ENCODE data around the gene PTPRD.

PTPRD gene

DNA sequence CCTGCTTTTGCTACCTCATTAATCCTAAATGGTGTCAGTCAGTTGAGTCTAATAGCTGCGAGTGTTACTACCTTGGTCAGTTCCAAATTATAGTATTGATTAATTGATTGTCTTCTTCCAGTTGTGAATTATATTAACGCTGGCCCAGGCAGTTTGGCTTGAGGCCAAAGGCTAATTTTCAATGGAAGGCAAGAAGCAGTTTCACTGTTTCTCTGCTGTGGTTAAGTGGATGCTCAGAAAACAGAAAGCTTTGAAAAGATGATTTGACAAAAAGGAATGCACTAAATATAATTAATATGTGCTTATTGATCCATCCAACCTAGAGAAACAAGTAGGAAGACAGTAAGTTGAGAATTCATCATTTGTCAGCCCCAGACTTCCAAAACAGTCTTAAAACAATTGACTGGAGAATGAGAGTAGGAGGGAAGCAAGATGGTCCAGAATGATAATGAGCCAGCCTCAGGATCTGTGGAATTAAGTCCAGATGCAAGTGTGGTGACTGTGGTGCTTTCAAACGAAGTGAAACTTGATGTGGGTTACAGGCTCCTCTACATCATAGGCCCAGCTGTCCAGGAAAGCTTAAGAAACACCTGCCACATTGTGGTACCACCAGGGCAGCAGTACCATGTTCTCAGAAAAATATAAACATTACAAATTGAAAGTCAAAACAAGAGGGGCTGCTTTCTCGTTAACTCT, 1442.2 kb downstream of the PTPRD start:
- Histone ChIP-seq H3K4me1 (ENCODE audit: insufficient read depth, insufficient read length) (no peaks in the 10 kb centered on the region), H3K36me3 (ENCODE audit: insufficient read depth, insufficient read length, low read length) (no peaks in the 10 kb centered on the region), H3K9me3 (ENCODE audit: insufficient read depth, low read length) (no peaks in the 10 kb centered on the region), H3K9ac (ENCODE audit: insufficient read length, low read depth) (no peak overlapping the region), H3K27me3 (ENCODE audit: insufficient read depth, insufficient read length) (no peaks in the 10 kb centered on the region), H3K4me3 (ENCODE audit: insufficient read length, low read depth) (no peak overlapping the region)
- TF ChIP-seq ZNF274 (IDR thresholded peaks at IDR 0.05; ENCODE audit: low read depth, low read length) (no peak), YY1 (IDR thresholded peaks at IDR 0.05; ENCODE audit: insufficient read depth, insufficient read length) (no peak), SUZ12 (IDR thresholded peaks at IDR 0.05; ENCODE audit: extremely low read depth, insufficient read depth, insufficient read length) (no peak)
- DNase-seq (ENCODE audit: low read depth, low spot score) = no peak

DNA sequence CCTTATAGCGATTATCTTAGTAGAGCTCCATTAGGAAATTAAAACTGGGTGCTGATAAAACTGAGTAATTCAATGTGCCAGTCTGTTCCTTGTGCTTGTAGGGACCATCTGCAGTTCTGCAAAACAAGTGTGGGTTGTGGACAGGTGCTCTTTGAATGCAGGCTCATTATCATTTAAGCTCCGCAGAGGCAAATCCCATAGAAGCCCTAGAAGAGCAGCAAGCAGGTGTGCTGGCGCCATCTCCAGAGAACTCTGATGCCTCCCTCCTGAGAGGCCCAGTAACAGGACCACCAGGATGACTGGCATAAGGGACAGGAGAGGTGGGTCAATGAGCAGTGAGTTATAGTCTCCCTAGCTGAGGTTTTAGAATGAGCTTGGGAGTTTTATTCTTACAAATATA, 1470.8 kb downstream of the PTPRD start:
- H3K9ac ChIP-seq (ENCODE audit: insufficient read length, low read depth) = no peak overlapping the region
- DNase-seq (ENCODE audit: low read depth, low spot score) = no peak

DNA sequence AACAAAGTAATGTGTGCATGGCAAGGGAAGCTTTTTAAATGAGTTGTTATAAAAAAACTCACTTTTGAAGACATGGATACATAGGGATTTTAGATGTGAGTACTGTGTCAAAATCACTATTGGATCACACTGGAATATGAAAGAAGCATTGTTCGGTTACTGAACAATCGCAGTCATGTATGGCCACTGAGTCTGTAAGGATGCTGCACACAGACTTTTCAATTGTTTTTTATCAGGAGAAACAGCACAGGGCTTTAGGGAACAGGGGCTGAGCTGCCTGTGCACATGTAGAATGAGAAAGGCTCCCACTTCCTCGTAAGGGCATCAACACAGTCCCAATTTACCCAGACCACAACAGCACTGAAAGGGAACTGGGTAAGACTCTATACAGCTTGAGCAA, 1479.3 kb downstream of the PTPRD start:
- Histone ChIP-seq H3K36me3 (ENCODE audit: insufficient read depth, insufficient read length, low read length) (no peaks in the 10 kb centered on the region), H3K9me3 (ENCODE audit: insufficient read depth, low read length) (no peaks in the 10 kb centered on the region), H3K27me3 (ENCODE audit: insufficient read depth, insufficient read length) (no peaks in the 10 kb centered on the region), H3K4me3 (ENCODE audit: insufficient read length, low read depth) (no peak overlapping the region), H3K9ac (ENCODE audit: insufficient read length, low read depth) (no peak overlapping the region), H3K4me1 (ENCODE audit: insufficient read depth, insufficient read length) (no peaks in the 10 kb centered on the region)
- DNase-seq (ENCODE audit: low read depth, low spot score) = no peak
- no peak for TF ChIP-seq SUZ12 (IDR thresholded peaks at IDR 0.05; ENCODE audit: extremely low read depth, insufficient read depth, insufficient read length)
- no peak for TF ChIP-seq ZNF274 (IDR thresholded peaks at IDR 0.05; ENCODE audit: low read depth, low read length)
- no peak for TF ChIP-seq YY1 (IDR thresholded peaks at IDR 0.05; ENCODE audit: insufficient read depth, insufficient read length)

More for the DNA sequence above, 1470.8 kb downstream of the PTPRD start:
- no peaks in the 10 kb centered on the region for H3K27me3 ChIP-seq (ENCODE audit: insufficient read depth, insufficient read length)
- H3K36me3 ChIP-seq (ENCODE audit: insufficient read depth, insufficient read length, low read length) = no peaks in the 10 kb centered on the region
- no peak overlapping the region for H3K4me3 ChIP-seq (ENCODE audit: insufficient read length, low read depth)
- TF ChIP-seq ZNF274 (IDR thresholded peaks at IDR 0.05; ENCODE audit: low read depth, low read length) (no peak), SUZ12 (IDR thresholded peaks at IDR 0.05; ENCODE audit: extremely low read depth, insufficient read depth, insufficient read length) (no peak), YY1 (IDR thresholded peaks at IDR 0.05; ENCODE audit: insufficient read depth, insufficient read length) (no peak)
- H3K9me3 ChIP-seq (ENCODE audit: insufficient read depth, low read length) = no peaks in the 10 kb centered on the region
- no peaks in the 10 kb centered on the region for H3K4me1 ChIP-seq (ENCODE audit: insufficient read depth, insufficient read length)

DNA sequence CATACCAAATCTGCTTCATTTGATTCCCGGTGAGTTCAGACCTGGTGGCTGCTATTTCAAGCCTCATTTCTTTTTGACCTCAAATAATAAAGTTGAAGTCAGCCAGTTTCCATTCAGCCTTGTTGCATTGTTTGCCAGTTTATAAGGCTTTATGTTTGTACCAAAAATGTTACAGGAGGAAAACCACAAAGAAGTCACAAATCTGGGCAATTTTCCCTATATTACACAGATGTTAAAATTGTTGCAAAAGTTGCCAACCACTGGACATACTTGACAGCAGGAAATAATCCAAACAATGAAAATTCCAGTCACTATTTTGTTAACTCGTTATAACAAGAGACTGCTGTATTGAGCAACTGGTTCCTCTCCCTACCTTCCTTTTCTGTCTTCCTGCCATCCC, 1488.2 kb downstream of the PTPRD start:
- H3K4me1 ChIP-seq (ENCODE audit: insufficient read depth, insufficient read length) = no peaks in the 10 kb centered on the region
- H3K9ac ChIP-seq (ENCODE audit: insufficient read length, low read depth) = no peak overlapping the region
- H3K27me3 ChIP-seq (ENCODE audit: insufficient read depth, insufficient read length) = no peaks in the 10 kb centered on the region
- no peaks in the 10 kb centered on the region for H3K9me3 ChIP-seq (ENCODE audit: insufficient read depth, low read length)
- H3K36me3 ChIP-seq (ENCODE audit: insufficient read depth, insufficient read length, low read length) = no peaks in the 10 kb centered on the region
- TF ChIP-seq ZNF274 (IDR thresholded peaks at IDR 0.05; ENCODE audit: low read depth, low read length) = no peak
- no peak for TF ChIP-seq SUZ12 (IDR thresholded peaks at IDR 0.05; ENCODE audit: extremely low read depth, insufficient read depth, insufficient read length)
- no peak for TF ChIP-seq YY1 (IDR thresholded peaks at IDR 0.05; ENCODE audit: insufficient read depth, insufficient read length)
- DNase-seq (ENCODE audit: low read depth, low spot score) = no peak
- H3K4me3 ChIP-seq (ENCODE audit: insufficient read length, low read depth) = no peak overlapping the region

DNA sequence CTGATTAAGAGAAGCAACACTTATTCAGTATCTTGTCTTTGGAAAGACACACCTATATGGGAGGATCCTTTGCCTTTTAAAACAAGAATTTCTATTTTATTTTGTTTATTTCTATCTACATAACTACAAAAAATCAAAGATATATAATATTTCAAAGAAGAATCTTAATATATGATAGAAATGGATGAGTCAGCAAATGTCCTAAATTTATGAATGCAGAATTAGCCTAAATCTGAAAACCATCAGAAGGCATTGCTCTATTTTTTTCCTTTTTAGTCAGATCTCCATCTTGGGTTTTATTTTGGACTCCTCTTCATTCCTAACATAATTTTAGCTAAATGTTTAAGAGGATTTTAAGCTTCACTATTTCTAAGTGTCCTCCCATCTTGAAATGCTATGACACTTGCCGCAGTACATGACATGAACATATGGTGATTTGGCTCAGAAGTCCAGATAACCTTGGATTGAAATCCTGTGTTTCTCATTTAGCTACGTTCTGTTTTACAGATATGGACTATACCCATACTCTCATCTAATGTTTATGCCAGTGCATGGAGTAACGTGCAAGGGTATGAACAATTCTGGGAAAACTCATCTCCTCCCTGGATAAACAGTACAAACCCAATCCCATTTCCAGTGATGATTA, 1490.4 kb downstream of the PTPRD start:
- no peak for TF ChIP-seq YY1 (IDR thresholded peaks at IDR 0.05; ENCODE audit: insufficient read depth, insufficient read length)
- no peak for TF ChIP-seq SUZ12 (IDR thresholded peaks at IDR 0.05; ENCODE audit: extremely low read depth, insufficient read depth, insufficient read length)
- TF ChIP-seq ZNF274 (IDR thresholded peaks at IDR 0.05; ENCODE audit: low read depth, low read length) = no peak
- Histone ChIP-seq H3K4me3 (ENCODE audit: insufficient read length, low read depth) (no peak overlapping the region), H3K9me3 (ENCODE audit: insufficient read depth, low read length) (no peaks in the 10 kb centered on the region), H3K27me3 (ENCODE audit: insufficient read depth, insufficient read length) (no peaks in the 10 kb centered on the region), H3K4me1 (ENCODE audit: insufficient read depth, insufficient read length) (no peaks in the 10 kb centered on the region), H3K36me3 (ENCODE audit: insufficient read depth, insufficient read length, low read length) (no peaks in the 10 kb centered on the region), H3K9ac (ENCODE audit: insufficient read length, low read depth) (no peak overlapping the region)
- no peak for DNase-seq (ENCODE audit: low read depth, low spot score)

GRCh38 chr9:9117866-9118265, 1494.9 kb downstream of the PTPRD start:
- H3K9ac ChIP-seq (ENCODE audit: insufficient read length, low read depth) = no peak overlapping the region

GRCh38 chr9:9112001-9112720, 1500.6 kb downstream of the PTPRD start:
- no peaks in the 10 kb centered on the region for H3K9me3 ChIP-seq (ENCODE audit: insufficient read depth, low read length)
- DNase-seq (ENCODE audit: low read depth, low spot score) = no peak
- H3K4me1 ChIP-seq (ENCODE audit: insufficient read depth, insufficient read length) = peaks cover 2% of the 10 kb centered on the region
- H3K36me3 ChIP-seq (ENCODE audit: insufficient read depth, insufficient read length, low read length) = no peaks in the 10 kb centered on the region
- H3K9ac ChIP-seq (ENCODE audit: insufficient read length, low read depth) = no peak overlapping the region
- TF ChIP-seq SUZ12 (IDR thresholded peaks at IDR 0.05; ENCODE audit: extremely low read depth, insufficient read depth, insufficient read length) (no peak), YY1 (IDR thresholded peaks at IDR 0.05; ENCODE audit: insufficient read depth, insufficient read length) (no peak), ZNF274 (IDR thresholded peaks at IDR 0.05; ENCODE audit: low read depth, low read length) (no peak)
- H3K4me3 ChIP-seq (ENCODE audit: insufficient read length, low read depth) = no peak overlapping the region
- no peaks in the 10 kb centered on the region for H3K27me3 ChIP-seq (ENCODE audit: insufficient read depth, insufficient read length)

More at GRCh38 chr9:9117866-9118265, 1494.9 kb downstream of the PTPRD start:
- H3K36me3 ChIP-seq (ENCODE audit: insufficient read depth, insufficient read length, low read length) = no peaks in the 10 kb centered on the region
- H3K4me1 ChIP-seq (ENCODE audit: insufficient read depth, insufficient read length) = no peaks in the 10 kb centered on the region
- no peak for DNase-seq (ENCODE audit: low read depth, low spot score)
- no peaks in the 10 kb centered on the region for H3K9me3 ChIP-seq (ENCODE audit: insufficient read depth, low read length)
- H3K27me3 ChIP-seq (ENCODE audit: insufficient read depth, insufficient read length) = no peaks in the 10 kb centered on the region
- no peak overlapping the region for H3K4me3 ChIP-seq (ENCODE audit: insufficient read length, low read depth)
- no peak for TF ChIP-seq SUZ12 (IDR thresholded peaks at IDR 0.05; ENCODE audit: extremely low read depth, insufficient read depth, insufficient read length)
